Hematopoietic multipotent progenitor cell treated with erythropoietin and hydrocortisone succinate and interleukin-3 and kit ligand, for 17 days (in vitro differentiated cells): ENCODE data around the gene BABAM2.
"Not testable (repeated sequence)": the region's sequence is repeated elsewhere in the genome, so short reads cannot be mapped to it uniquely, and the experiment has no call there.

Experiments used
- DNase-seq: peaks from one replicate; pipeline ENCODE4 v3.0.0-alpha.2; 2015; ENCODE audit warnings: low spot score

The BABAM2 gene

GRCh38 chr2:27946530-27947060 is 56.1 kb downstream of the BABAM2 start:
- DNase-seq, result no peak

GRCh38 chr2:27952070-27952469 is 61.5 kb downstream of the BABAM2 start:
- DNase-seq, result no peak

- DNase-seq, result no peak
Observed at GRCh38 chr2:27953077-27953476, 62.5 kb downstream of the BABAM2 start.

GRCh38 chr2:27954221-27954673 is 63.7 kb downstream of the BABAM2 start:
- DNase-seq, result no peak

- no peak for DNase-seq
Observed at GRCh38 chr2:27954771-27955383, 64.3 kb downstream of the BABAM2 start.

GRCh38 chr2:27955384-27956161 is 65.0 kb downstream of the BABAM2 start:
- no peak for DNase-seq

- no peak for DNase-seq
Observed at GRCh38 chr2:27956888-27957287, 66.4 kb downstream of the BABAM2 start.

- no peak for DNase-seq
Observed at GRCh38 chr2:27958711-27959378, 68.3 kb downstream of the BABAM2 start.

- no peak for DNase-seq
Observed at GRCh38 chr2:27959496-27959895, 69.0 kb downstream of the BABAM2 start.

- DNase-seq, result no peak
Observed at GRCh38 chr2:27960237-27960912, 69.8 kb downstream of the BABAM2 start.

GRCh38 chr2:27962006-27962405 is 71.5 kb downstream of the BABAM2 start:
- DNase-seq, result no peak

- no peak for DNase-seq
Observed at GRCh38 chr2:27963472-27963871, 72.9 kb downstream of the BABAM2 start.

GRCh38 chr2:27964067-27964466 is 73.5 kb downstream of the BABAM2 start:
- DNase-seq, result no peak

GRCh38 chr2:27965841-27966240 is 75.3 kb downstream of the BABAM2 start:
- DNase-seq, result no peak

GRCh38 chr2:27966466-27966865 is 75.9 kb downstream of the BABAM2 start:
- no peak for DNase-seq

- no peak for DNase-seq
Observed at GRCh38 chr2:27967076-27967475, 76.5 kb downstream of the BABAM2 start.

GRCh38 chr2:27968045-27968444 is 77.5 kb downstream of the BABAM2 start:
- DNase-seq, result not testable (repeated sequence)

- DNase-seq, result not testable (repeated sequence)
Observed at GRCh38 chr2:27968957-27969356, 78.4 kb downstream of the BABAM2 start.

GRCh38 chr2:27972311-27972710 is 81.8 kb downstream of the BABAM2 start:
- no peak for DNase-seq

- DNase-seq, result no peak
Observed at GRCh38 chr2:27973592-27973991, 83.1 kb downstream of the BABAM2 start.

- no peak for DNase-seq
Observed at GRCh38 chr2:27976308-27976707, 85.8 kb downstream of the BABAM2 start.

GRCh38 chr2:27977731-27978312 is 87.3 kb downstream of the BABAM2 start:
- no peak for DNase-seq
